HepG2 (cell line): ENCODE measurements around the gene RNF40. TPM values are rescaled to one million over a fixed set of nuclear protein-coding genes. Genes with fewer than 3 reads are reported as not detected.

ENCODE experiments used
- ATM ChIP-seq: fragments of 450-650 bp; IDR thresholded peaks from 2 replicates; pipeline ENCODE4 v1.7.1; 2017; ENCODE audit warnings: mild to moderate bottlenecking, borderline replicate concordance
- CBX2 ChIP-seq, 2 experiments: fragments of 200-600 bp in 1 of 2; sonication (generic); formaldehyde crosslinking in 1 of 2; IDR thresholded peaks; 2 replicates each; pipeline versions ENCODE4 v1.7.0 to v1.8.1; 2018 to 2022; ENCODE audit warnings: low read depth in 2 of 2, low read length in 1 of 2, mild to moderate bottlenecking in 1 of 2, missing genetic modification reagents in 1 of 2
- CC2D1A ChIP-seq: sonication (generic); formaldehyde crosslinking; IDR thresholded peaks from 2 replicates; pipeline ENCODE4 v1.8.1; 2023; ENCODE audit warnings: mild to moderate bottlenecking, missing genetic modification reagents
- ISL2 ChIP-seq: sonication (generic); formaldehyde crosslinking; IDR thresholded peaks from 2 replicates; pipeline ENCODE4 v1.5.0; 2020; ENCODE audit warnings: missing genetic modification reagents
- KDM4B ChIP-seq: sonication (generic); formaldehyde crosslinking; IDR thresholded peaks from 2 replicates; pipeline ENCODE4 v1.4.0; 2020; ENCODE audit warnings: missing genetic modification reagents
- PTBP1 ChIP-seq: fragments of 200-400 bp; formaldehyde crosslinking; IDR thresholded peaks from 2 replicates; pipeline ENCODE4 v1.6.1; 2018; ENCODE audit warnings: low read length, low read depth; ENCODE audit not compliant: poor library complexity, severe bottlenecking
- ZNF180 ChIP-seq: sonication (generic); formaldehyde crosslinking; IDR thresholded peaks from 2 replicates; pipeline ENCODE4 v1.4.0; 2020; ENCODE audit warnings: low read depth, missing genetic modification reagents, borderline replicate concordance
- ZNF441 ChIP-seq: sonication (generic); formaldehyde crosslinking; IDR thresholded peaks from 2 replicates; pipeline ENCODE4 v1.7.0; 2021; ENCODE audit warnings: missing genetic modification reagents, borderline replicate concordance
- ZNF672 ChIP-seq: sonication (generic); formaldehyde crosslinking; IDR thresholded peaks from 2 replicates; pipeline ENCODE4 v1.8.1; 2022; ENCODE audit warnings: missing genetic modification reagents
- polyA plus RNA-seq, 8 experiments: library from polyadenylated mRNA; depleted of rRNA in 3 of 8; stranded (reverse) in 7 of 8; unstranded in 1 of 8; fragments of >200 nt; fragmentation: Illumina TruSeq in 4 of 8; extraction: Trizol in 4 of 8; gene quantifications; 2 replicates each; pipeline versions ENCODE4 v1.2.1 to v1.2.3, GENCODE V29; 2011 to 2016; ENCODE audit warnings: low read depth in 4 of 8, missing spikeins in 1 of 8, mixed read lengths in 1 of 8; ENCODE audit not compliant: insufficient read depth in 1 of 8
- total RNA-seq, 5 experiments: library from RNA; depleted of rRNA; stranded (reverse); fragments of >200 nt; fragmentation: Illumina TruSeq; extraction: Trizol; gene quantifications; 2 replicates each; pipeline ENCODE4 v1.2.3, GENCODE V29; 2016; ENCODE audit warnings: low read depth in 1 of 5
- TF ChIP-seq, protein P1 (sequence below): sonication (generic); formaldehyde crosslinking; IDR thresholded peaks from 2 replicates; pipeline ENCODE4 v1.4.0; 2020; ENCODE audit warnings: missing genetic modification reagents
- TF ChIP-seq, protein P2 (sequence below): sonication (generic); formaldehyde crosslinking; IDR thresholded peaks from 2 replicates; pipeline ENCODE4 v1.5.1; 2020; ENCODE audit warnings: missing genetic modification reagents, mild to moderate bottlenecking, borderline replicate concordance
- TF ChIP-seq, protein P3 (sequence below): IDR thresholded peaks from 2 replicates; pipeline ENCODE4 v1.6.1; 2012; ENCODE audit warnings: low read depth, low read length, improper control_type of control experiment
- TF ChIP-seq, protein P4 (sequence below): sonication (generic); formaldehyde crosslinking; IDR thresholded peaks from 2 replicates; pipeline ENCODE4 v1.9.0; 2021; ENCODE audit warnings: missing genetic modification reagents, borderline replicate concordance
- TF ChIP-seq, protein P5 (sequence below): sonication (generic); formaldehyde crosslinking; IDR thresholded peaks from 2 replicates; pipeline ENCODE4 v1.5.0; 2020; ENCODE audit warnings: mild to moderate bottlenecking, missing genetic modification reagents, borderline replicate concordance

RNF40 gene
- total and polyA plus RNA-seq, 2 of the 13 experiments (the other 11 are each of a cell fraction or from before 2014, with no cell fraction given) = 84.0 to 85.6 TPM

DNA sequence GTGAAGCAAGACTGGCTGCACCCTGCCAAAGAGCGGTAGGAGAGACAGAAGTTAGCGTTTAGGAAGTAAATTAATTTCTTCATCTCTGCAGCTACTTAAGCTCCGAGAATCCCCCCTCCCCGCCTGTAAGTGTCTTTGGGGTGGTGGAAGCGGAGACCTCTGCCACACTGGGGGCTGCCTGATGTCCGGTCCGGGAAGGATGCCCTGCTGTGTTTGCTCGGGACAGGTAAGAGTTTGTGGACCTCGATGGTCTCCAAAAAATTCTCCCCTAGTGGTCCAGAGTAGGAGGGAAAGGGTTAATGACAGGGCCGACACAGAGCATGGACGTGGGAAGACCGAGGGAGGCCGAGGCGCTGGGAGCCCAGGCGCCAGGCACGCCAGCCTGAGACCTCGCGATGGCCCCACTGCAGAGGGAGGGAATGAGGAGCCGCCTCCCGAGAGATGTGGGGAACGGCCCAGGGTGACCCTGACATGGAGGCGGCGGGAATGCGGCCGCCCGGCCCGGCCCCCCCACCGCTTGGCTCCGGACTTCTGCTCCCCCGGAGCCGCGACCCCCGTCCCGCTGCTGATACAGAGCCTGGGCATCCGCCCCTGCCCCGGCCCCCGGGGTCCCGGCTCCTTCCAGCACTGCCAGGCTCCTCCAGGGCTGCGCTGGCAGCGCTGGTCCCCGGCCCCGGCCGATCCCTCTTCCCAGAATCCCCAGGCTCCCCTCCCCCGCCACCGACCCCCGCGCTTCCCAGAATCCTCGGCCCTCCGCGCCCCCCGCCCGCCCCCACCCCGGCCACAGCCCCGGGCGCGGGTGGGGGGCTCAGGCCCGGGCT lies 24.2 kb downstream of the RNF40 start (continued):
- TF ChIP-seq, protein P1, sequence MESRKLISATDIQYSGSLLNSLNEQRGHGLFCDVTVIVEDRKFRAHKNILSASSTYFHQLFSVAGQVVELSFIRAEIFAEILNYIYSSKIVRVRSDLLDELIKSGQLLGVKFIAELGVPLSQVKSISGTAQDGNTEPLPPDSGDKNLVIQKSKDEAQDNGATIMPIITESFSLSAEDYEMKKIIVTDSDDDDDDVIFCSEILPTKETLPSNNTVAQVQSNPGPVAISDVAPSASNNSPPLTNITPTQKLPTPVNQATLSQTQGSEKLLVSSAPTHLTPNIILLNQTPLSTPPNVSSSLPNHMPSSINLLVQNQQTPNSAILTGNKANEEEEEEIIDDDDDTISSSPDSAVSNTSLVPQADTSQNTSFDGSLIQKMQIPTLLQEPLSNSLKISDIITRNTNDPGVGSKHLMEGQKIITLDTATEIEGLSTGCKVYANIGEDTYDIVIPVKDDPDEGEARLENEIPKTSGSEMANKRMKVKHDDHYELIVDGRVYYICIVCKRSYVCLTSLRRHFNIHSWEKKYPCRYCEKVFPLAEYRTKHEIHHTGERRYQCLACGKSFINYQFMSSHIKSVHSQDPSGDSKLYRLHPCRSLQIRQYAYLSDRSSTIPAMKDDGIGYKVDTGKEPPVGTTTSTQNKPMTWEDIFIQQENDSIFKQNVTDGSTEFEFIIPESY (CRISPR knock-in tag) = no peak
- TF ChIP-seq ZNF180 (CRISPR knock-in tag) (no peak), ZNF672 (CRISPR knock-in tag) (peak; percentile 74; the same call in 1 of the 2 replicates), ZNF441 (CRISPR knock-in tag) (no peak), CC2D1A (CRISPR knock-in tag) (no peak), CBX2 (IDR thresholded peaks at IDR 0.05; ENCODE audit: low read depth, low read length) (no peak), CBX2 (CRISPR knock-in tag; IDR thresholded peaks at IDR 0.05; ENCODE audit: low read depth) (no peak), ATM (no peak), ISL2 (CRISPR knock-in tag) (no peak), KDM4B (CRISPR knock-in tag) (no peak), PTBP1 (no peak)
- TF ChIP-seq, protein P2, sequence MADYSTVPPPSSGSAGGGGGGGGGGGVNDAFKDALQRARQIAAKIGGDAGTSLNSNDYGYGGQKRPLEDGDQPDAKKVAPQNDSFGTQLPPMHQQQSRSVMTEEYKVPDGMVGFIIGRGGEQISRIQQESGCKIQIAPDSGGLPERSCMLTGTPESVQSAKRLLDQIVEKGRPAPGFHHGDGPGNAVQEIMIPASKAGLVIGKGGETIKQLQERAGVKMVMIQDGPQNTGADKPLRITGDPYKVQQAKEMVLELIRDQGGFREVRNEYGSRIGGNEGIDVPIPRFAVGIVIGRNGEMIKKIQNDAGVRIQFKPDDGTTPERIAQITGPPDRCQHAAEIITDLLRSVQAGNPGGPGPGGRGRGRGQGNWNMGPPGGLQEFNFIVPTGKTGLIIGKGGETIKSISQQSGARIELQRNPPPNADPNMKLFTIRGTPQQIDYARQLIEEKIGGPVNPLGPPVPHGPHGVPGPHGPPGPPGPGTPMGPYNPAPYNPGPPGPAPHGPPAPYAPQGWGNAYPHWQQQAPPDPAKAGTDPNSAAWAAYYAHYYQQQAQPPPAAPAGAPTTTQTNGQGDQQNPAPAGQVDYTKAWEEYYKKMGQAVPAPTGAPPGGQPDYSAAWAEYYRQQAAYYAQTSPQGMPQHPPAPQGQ (CRISPR knock-in tag) = no peak
- TF ChIP-seq, protein P3, sequence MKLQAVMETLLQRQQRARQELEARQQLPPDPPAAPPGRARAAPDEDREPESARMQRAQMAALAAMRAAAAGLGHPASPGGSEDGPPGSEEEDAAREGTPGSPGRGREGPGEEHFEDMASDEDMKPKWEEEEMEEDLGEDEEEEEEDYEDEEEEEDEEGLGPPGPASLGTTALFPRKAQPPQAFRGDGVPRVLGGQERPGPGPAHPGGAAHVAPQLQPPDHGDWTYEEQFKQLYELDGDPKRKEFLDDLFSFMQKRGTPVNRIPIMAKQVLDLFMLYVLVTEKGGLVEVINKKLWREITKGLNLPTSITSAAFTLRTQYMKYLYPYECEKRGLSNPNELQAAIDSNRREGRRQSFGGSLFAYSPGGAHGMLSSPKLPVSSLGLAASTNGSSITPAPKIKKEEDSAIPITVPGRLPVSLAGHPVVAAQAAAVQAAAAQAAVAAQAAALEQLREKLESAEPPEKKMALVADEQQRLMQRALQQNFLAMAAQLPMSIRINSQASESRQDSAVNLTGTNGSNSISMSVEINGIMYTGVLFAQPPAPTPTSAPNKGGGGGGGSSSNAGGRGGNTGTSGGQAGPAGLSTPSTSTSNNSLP = no peak
- TF ChIP-seq, protein P4, sequence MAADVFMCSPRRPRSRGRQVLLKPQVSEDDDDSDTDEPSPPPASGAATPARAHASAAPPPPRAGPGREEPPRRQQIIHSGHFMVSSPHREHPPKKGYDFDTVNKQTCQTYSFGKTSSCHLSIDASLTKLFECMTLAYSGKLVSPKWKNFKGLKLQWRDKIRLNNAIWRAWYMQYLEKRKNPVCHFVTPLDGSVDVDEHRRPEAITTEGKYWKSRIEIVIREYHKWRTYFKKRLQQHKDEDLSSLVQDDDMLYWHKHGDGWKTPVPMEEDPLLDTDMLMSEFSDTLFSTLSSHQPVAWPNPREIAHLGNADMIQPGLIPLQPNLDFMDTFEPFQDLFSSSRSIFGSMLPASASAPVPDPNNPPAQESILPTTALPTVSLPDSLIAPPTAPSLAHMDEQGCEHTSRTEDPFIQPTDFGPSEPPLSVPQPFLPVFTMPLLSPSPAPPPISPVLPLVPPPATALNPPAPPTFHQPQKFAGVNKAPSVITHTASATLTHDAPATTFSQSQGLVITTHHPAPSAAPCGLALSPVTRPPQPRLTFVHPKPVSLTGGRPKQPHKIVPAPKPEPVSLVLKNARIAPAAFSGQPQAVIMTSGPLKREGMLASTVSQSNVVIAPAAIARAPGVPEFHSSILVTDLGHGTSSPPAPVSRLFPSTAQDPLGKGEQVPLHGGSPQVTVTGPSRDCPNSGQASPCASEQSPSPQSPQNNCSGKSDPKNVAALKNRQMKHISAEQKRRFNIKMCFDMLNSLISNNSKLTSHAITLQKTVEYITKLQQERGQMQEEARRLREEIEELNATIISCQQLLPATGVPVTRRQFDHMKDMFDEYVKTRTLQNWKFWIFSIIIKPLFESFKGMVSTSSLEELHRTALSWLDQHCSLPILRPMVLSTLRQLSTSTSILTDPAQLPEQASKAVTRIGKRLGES (CRISPR knock-in tag) = no peak
- TF ChIP-seq, protein P5, sequence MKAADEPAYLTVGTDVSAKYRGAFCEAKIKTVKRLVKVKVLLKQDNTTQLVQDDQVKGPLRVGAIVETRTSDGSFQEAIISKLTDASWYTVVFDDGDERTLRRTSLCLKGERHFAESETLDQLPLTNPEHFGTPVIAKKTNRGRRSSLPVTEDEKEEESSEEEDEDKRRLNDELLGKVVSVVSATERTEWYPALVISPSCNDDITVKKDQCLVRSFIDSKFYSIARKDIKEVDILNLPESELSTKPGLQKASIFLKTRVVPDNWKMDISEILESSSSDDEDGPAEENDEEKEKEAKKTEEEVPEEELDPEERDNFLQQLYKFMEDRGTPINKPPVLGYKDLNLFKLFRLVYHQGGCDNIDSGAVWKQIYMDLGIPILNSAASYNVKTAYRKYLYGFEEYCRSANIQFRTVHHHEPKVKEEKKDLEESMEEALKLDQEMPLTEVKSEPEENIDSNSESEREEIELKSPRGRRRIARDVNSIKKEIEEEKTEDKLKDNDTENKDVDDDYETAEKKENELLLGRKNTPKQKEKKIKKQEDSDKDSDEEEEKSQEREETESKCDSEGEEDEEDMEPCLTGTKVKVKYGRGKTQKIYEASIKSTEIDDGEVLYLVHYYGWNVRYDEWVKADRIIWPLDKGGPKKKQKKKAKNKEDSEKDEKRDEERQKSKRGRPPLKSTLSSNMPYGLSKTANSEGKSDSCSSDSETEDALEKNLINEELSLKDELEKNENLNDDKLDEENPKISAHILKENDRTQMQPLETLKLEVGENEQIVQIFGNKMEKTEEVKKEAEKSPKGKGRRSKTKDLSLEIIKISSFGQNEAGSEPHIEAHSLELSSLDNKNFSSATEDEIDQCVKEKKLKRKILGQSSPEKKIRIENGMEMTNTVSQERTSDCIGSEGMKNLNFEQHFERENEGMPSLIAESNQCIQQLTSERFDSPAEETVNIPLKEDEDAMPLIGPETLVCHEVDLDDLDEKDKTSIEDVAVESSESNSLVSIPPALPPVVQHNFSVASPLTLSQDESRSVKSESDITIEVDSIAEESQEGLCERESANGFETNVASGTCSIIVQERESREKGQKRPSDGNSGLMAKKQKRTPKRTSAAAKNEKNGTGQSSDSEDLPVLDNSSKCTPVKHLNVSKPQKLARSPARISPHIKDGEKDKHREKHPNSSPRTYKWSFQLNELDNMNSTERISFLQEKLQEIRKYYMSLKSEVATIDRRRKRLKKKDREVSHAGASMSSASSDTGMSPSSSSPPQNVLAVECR (CRISPR knock-in tag) = no peak; the same call in 1 of the 2 replicates
